ENCODE data around the gene TYMP. TPM values are rescaled to one million over a fixed set of nuclear protein-coding genes. Genes with fewer than 3 reads are reported as not detected.

TYMP gene
- polyA plus RNA-seq, 2 of the 4 experiments (the other 2 are of a cell fraction): 5.9 to 9.0 TPM

- TF ChIP-seq REST (IDR thresholded peaks at IDR 0.05): no peak
- TF ChIP-seq SREBF2 (IDR thresholded peaks at IDR 0.05): no peak
- no peak for TF ChIP-seq JUN (IDR thresholded peaks at IDR 0.05)
These were observed 48.8 kb downstream of the TYMP start (continued) for GRCh38 chr22:50481045-50481439.

DNA sequence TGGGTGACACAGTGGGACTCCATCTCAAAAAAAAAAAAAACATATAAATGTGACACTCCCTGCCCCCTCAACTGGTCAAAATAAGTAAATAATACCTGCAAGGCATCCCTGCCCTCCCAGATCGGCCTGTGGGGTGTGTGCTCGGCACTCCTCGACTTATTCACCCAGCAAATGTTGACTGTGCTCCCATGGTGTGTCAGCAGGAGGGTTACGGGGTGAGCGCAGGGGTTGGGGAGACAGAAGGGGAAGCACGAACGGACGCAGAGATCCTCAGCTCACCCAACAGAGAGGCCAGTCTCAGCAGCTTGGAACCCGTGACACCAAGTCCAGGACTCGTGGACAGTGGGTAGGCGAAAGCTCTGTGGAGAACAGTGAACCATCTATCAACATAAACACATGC lies 50.1 kb downstream of the TYMP start:
- WGBS (ENCODE audit: missing lambda C conversion rate): 68% methylated on average over 10 of the region's 11 CpGs
- ChIA-PET POLR2A (no interaction called here), CTCF (interaction anchor here (0.7 kb wide), 1 partner anchor 55 kb away, joined by 3 read pairs; no protein-coding TSS in a partner anchor)
- TF ChIP-seq PHF8 (IDR thresholded peaks at IDR 0.05; ENCODE audit: borderline replicate concordance, low read depth): no peak
- no peak for TF ChIP-seq EHMT2 (IDR thresholded peaks at IDR 0.05; ENCODE audit: low read depth)
- no peak for TF ChIP-seq HOXB13 (CRISPR knock-in tag; IDR thresholded peaks at IDR 0.05; ENCODE audit: low read depth)
- TF ChIP-seq, protein P1, sequence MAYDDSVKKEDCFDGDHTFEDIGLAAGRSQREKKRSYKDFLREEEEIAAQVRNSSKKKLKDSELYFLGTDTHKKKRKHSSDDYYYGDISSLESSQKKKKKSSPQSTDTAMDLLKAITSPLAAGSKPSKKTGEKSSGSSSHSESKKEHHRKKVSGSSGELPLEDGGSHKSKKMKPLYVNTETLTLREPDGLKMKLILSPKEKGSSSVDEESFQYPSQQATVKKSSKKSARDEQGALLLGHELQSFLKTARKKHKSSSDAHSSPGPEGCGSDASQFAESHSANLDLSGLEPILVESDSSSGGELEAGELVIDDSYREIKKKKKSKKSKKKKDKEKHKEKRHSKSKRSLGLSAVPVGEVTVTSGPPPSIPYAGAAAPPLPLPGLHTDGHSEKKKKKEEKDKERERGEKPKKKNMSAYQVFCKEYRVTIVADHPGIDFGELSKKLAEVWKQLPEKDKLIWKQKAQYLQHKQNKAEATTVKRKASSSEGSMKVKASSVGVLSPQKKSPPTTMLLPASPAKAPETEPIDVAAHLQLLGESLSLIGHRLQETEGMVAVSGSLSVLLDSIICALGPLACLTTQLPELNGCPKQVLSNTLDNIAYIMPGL (CRISPR knock-in tag; IDR thresholded peaks at IDR 0.05; ENCODE audit: borderline replicate concordance): no peak
- TF ChIP-seq MAZ (IDR thresholded peaks at IDR 0.05; ENCODE audit: borderline replicate concordance, low read depth, low read length): no peak
- TF ChIP-seq, protein P2, sequence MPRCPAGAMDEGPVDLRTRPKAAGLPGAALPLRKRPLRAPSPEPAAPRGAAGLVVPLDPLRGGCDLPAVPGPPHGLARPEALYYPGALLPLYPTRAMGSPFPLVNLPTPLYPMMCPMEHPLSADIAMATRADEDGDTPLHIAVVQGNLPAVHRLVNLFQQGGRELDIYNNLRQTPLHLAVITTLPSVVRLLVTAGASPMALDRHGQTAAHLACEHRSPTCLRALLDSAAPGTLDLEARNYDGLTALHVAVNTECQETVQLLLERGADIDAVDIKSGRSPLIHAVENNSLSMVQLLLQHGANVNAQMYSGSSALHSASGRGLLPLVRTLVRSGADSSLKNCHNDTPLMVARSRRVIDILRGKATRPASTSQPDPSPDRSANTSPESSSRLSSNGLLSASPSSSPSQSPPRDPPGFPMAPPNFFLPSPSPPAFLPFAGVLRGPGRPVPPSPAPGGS (IDR thresholded peaks at IDR 0.05): no peak
- no peak for TF ChIP-seq EP300 (IDR thresholded peaks at IDR 0.05)
- TF ChIP-seq NPAS2 (CRISPR knock-in tag; IDR thresholded peaks at IDR 0.05; ENCODE audit: borderline replicate concordance): no peak
- H3K27ac ChIP-seq: no peak overlapping the region
- no peak overlapping the region for H3K4me3 ChIP-seq
- no peak for DNase-seq (ENCODE audit: low read depth in 1 of 2, low spot score in 1 of 2)
- no peaks in the 10 kb centered on the region for H3K9me3 ChIP-seq
- peaks cover 12% of the 10 kb centered on the region; the same call in 2 of the 3 replicates for H3K4me1 ChIP-seq
- no peak for ATAC-seq
- no peak overlapping the region for H3K4me2 ChIP-seq
- no peak for FAIRE-seq

DNA sequence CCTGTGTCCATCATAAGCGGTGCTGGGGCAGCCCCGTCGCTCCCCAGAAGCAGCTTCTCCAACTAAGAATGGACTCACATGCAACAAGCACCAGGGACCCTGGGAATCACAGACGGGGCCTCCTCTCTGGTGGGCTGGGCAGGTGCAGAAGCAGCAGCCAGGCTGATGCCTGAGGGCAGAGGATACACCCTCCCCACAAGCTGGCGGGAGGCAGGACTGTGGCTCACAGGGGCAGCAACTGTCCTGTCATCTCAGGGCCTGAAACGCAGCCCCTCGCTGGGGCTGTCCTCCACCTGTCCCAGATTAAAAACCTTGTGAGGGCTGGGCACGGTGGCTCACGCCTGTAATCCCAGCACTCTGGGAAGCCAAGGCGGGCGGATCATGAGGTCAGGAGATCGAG lies 51.9 kb downstream of the TYMP start:
- 89% methylated on average over 8 of the region's 12 CpGs for WGBS (ENCODE audit: missing lambda C conversion rate)
- Histone ChIP-seq H3K9me3 (no peaks in the 10 kb centered on the region), H3K4me1 (peaks cover 9% of the 10 kb centered on the region; the same call in 1 of the 3 replicates), H3K4me3 (no peak overlapping the region), H3K27ac (no peak overlapping the region), H3K4me2 (no peak overlapping the region)
- ChIA-PET POLR2A (no interaction called here), CTCF (no interaction called here)
- ATAC-seq: no peak
- no peak for TF ChIP-seq FOSB (CRISPR knock-in tag; IDR thresholded peaks at IDR 0.05)
- TF ChIP-seq ZNF302 (CRISPR knock-in tag; IDR thresholded peaks at IDR 0.05): no peak
- TF ChIP-seq ZFP36 (IDR thresholded peaks at IDR 0.05; ENCODE audit: borderline replicate concordance, partially characterized antibody): no peak
- TF ChIP-seq HOXA7 (CRISPR knock-in tag; IDR thresholded peaks at IDR 0.05): no peak
- no peak for TF ChIP-seq EHMT2 (IDR thresholded peaks at IDR 0.05; ENCODE audit: low read depth)
- no peak for TF ChIP-seq KDM1A (IDR thresholded peaks at IDR 0.05; ENCODE audit: low read depth)
- TF ChIP-seq, protein P2 (IDR thresholded peaks at IDR 0.05): no peak
- no peak for TF ChIP-seq CBX2 (IDR thresholded peaks at IDR 0.05; ENCODE audit: borderline replicate concordance, low read depth)
- no peak for TF ChIP-seq NFE2L2 (conservative IDR thresholded peaks at IDR 0.05; ENCODE audit: low read length)
- no peak for TF ChIP-seq JUN (IDR thresholded peaks at IDR 0.05)
- TF ChIP-seq POLR2A (IDR thresholded peaks at IDR 0.05; ENCODE audit: low read length): no peak
- TF ChIP-seq MAX (IDR thresholded peaks at IDR 0.05): no peak
- TF ChIP-seq ATOH8 (CRISPR knock-in tag; IDR thresholded peaks at IDR 0.05; ENCODE audit: low read depth): no peak
- no peak for TF ChIP-seq HOXB5 (CRISPR knock-in tag; IDR thresholded peaks at IDR 0.05)
- no peak for TF ChIP-seq ELK1 (IDR thresholded peaks at IDR 0.05; ENCODE audit: low read depth, low read length)
- no peak for TF ChIP-seq RCOR1 (IDR thresholded peaks at IDR 0.05; ENCODE audit: low read depth, low read length)
- TF ChIP-seq RARB (CRISPR knock-in tag; IDR thresholded peaks at IDR 0.05): no peak
- no peak for TF ChIP-seq CHD4 (IDR thresholded peaks at IDR 0.05; ENCODE audit: borderline replicate concordance)
- DNase-seq (ENCODE audit: low read depth in 1 of 2, low spot score in 1 of 2): no peak
- FAIRE-seq: no peak

Measured in A549 (cell line).